GM21367 (cell line): ENCODE measurements around the gene OTOP2.
"Not testable (repeated sequence)": the region's sequence is repeated elsewhere in the genome, so short reads cannot be mapped to it uniquely, and the experiment has no call there.

ENCODE experiments used
- ATAC-seq: cut with Tn5 transposase; IDR thresholded peaks from one replicate; pipeline ENCODE4 v1.9.1; 2021; ENCODE audit not compliant: unreplicated experiment

Gene OTOP2

GRCh38 chr17:74901353-74902135 lies 22.5 kb upstream of the OTOP2 start:
- ATAC-seq: no peak

DNA sequence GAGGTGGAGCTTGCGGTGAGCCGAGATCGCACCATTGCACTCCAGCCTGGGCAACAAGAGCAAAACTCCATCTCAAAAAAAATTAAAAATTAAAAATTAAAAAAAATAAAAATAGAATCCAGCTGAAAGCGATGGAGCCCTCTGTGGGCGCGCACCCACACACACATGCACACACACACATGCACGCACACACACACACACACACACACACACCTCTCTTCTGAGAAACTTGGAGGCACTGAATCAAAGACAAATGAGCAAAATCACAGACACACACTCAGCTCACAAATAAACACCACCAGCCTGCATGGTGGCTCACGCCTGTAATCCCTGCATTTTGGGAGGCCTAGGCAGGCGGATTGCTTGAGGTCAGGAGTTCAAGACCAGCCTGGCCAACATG lies 21.0 kb upstream of the OTOP2 start:
- ATAC-seq: no peak

DNA sequence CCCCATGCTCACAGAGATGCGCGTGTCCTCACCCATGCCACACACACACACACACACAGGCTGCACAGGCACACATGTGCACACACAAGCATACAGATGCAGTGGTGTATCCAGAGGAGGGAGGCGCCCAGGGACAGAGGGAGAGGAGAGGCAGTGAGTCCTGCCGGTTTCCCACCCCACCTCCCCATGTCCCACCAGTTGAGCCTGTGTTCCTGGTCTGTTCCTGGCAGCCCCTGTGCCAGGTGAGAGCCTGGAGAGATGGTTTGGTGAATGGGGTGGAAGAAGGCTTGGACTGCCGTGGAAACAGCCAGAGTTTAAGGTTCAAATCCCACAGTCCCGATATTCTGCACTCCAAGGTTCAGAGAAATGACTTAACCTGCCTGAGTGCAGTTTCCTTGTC lies 20.4 kb upstream of the OTOP2 start:
- ATAC-seq: no peak

DNA sequence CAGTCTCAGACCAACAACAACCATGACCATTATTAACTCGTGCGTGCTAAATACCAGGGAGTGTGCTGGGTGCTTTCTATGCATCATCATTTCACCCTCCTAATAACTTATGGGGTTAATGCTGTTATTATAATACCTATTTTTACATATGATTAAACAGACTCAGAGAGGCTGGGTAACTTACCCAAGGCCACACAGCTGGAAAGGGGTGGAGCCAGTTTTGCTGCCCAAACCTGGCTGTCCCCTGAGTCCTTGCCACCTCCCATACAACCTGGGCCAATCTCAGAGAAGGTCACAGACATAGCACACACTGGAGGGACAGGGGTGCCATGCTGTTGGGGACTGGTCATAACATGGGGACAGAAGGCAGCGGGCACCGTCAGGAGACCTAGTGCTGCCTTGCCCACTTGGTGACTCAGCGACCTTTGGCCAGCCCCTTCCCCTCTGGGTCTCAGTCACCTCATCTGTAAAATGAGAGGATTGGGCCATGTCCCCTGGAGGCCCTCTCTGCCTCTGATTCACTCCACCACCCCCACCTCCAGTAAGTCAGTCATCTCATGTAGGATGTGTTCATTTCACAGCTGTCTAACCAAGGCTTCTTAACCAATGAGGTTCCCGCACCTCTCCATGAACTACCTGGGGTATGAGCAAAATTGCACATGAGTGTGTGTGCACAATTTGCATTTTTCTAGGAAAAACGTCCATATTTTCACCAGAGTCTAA lies 19.2 kb upstream of the OTOP2 start:
- ATAC-seq: no peak

- ATAC-seq: not testable (repeated sequence)
These were observed 17.8 kb upstream of the OTOP2 start for GRCh38 chr17:74906214-74906793.

GRCh38 chr17:74907012-74907411 lies 17.1 kb upstream of the OTOP2 start:
- no peak for ATAC-seq

GRCh38 chr17:74909097-74909496 lies 15.0 kb upstream of the OTOP2 start:
- not testable (repeated sequence) for ATAC-seq

GRCh38 chr17:74911423-74911822 lies 12.7 kb upstream of the OTOP2 start:
- ATAC-seq: not testable (repeated sequence)

- ATAC-seq: no peak
These were observed 7.8 kb upstream of the OTOP2 start for GRCh38 chr17:74916136-74916850.

DNA sequence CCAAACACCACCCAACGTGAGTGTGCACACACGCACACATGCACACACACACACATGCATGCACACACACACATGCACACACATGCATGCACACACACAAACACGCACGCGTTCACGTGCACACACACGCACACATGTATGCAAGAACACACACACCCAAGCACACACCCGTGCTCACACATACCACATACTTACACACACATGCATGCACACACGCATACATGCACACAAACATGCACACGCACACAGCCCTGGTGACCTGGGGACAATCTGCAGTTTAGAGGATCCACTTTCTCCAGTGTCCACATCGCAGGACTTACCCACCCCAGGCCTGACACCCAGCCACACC lies 7.2 kb upstream of the OTOP2 start:
- no peak for ATAC-seq

DNA sequence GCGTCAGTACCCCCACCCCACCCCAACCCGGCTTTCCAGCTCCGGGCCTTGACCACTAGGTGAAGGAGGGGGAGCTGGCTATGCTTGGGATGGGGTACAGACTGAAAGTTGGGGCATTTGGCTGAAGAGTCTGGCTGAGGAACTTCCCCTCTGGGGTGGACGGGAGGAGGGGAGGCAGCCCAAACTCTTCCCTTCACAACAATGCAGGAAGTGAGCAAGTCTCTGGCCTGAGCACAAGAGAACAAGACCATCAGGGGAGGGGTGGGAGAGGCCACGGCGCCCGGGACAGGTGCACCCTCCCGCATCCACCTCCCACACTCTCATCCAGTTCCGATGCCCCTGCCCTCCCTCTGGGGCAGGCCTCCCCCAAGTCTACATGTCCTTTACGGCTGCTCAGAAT lies 6.6 kb upstream of the OTOP2 start:
- no peak for ATAC-seq

DNA sequence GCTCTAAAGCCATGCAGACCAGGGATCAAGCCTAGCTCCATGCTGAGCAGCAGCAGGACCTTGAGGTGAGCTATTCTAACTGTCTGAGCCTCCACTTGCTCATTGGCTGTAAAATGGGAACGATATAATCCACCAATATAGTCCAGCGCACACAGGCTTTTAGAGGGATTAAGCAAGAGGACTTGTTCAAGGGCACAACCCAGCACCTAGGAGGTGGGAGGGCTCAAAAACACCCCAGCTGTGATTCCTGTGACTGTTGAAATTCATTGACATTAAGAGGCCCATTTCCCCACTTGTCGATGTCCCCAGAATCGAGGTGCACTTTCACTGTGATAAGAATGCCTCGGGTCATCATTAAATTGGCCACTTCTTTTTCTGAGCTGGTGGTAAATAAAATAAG lies 5.2 kb upstream of the OTOP2 start:
- no peak for ATAC-seq

DNA sequence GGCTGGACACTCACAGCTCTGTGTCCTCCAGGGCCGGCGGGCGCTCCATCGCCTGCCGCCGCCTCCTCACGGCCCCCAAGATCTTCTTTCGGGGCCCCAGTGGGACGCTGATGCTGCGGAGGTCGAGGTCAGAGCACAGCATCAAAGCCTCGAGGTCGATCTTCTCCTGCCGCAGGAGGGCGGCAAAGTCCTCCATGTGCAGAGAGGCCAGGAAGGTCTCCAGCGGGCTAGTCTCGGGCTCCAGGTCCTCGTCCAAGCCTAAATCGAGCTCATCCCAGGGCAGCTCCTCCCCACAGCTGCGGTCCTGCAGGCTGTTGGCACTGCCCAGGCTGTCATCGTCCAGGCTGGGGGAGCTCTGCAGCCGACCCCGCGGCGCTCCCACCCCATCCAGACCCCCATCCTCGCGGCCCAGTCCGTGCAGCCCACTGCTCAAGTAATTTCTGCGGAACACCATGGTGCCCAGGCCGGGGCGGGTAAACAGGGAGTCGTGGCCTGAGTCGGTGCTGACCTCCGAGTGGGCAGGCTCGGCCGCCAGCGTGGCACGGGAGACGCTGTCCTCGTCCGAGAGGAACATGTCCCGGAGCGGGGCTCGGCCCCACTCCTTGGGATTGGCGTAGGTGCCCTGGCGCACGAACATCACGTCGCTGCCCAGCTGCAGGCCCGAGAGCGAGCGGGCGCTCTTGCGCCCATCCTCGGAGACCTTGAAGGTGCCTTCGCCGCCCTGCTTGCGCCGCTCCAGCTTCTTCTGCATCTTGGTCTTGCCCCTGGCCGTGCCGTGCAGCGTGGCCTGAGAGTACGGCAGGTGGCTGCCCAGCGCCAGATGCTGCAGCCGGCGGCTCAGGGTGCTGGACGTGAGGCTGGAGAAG lies 4.4 kb upstream of the OTOP2 start:
- no peak for ATAC-seq

- no peak for ATAC-seq
These were observed 3.8 kb upstream of the OTOP2 start for GRCh38 chr17:74920306-74920620.

GRCh38 chr17:74920642-74921025 lies 3.4 kb upstream of the OTOP2 start:
- no peak for ATAC-seq

DNA sequence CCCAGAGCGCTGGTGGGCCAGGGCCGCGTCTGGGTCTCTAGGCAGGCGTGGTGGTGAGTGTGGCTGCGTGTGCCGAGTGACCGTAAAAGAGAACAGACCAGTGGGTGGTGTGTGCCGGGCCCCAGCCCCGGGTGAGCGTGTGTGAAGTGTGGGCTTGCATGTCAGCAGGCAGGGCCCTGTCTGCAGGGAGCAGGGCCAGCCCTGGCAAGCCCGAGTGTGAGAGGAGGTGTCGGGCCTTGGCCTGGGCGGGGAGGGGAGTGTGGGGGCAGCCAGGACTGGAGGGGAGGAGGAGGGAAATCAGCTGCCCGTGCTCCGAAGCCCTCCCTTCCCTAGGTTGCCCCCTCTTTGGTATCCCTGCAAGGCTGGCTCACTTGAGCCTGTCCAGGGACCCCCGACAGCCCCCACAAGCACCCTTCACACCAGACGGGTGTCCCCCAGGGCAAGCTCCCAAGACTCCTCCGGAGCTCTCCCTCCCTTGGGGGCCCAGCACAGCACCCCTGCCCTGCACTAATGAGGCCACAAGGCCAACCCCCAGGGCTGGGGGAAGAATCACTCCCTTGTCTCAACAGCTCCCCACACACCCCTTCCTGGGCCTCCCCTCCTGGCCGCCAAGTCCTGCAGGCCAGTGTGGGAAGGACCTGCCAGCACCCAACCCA lies 2.9 kb upstream of the OTOP2 start:
- no peak for ATAC-seq

DNA sequence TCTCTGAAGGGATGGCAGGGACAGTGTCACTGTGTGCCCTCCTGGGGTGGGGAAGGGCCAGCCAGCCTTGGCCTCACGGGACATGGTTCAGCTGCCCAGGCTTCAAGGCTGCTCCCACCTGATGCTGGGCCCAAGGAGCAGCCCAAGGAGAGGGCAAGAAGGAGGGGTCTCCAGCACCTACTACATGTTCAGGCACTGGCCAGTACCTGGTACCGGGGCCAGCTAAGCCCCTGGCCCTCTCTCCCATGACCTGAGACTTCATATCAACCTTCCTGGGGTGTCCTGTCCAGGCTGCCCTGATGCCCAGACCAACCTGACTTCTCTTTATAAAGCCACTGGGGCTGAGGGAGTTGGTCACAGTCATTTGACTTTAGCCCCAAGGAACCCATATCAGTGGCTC lies 2.3 kb upstream of the OTOP2 start:
- ATAC-seq: no peak

- ATAC-seq: no peak
These were observed 1.9 kb upstream of the OTOP2 start for GRCh38 chr17:74922172-74922571.

DNA sequence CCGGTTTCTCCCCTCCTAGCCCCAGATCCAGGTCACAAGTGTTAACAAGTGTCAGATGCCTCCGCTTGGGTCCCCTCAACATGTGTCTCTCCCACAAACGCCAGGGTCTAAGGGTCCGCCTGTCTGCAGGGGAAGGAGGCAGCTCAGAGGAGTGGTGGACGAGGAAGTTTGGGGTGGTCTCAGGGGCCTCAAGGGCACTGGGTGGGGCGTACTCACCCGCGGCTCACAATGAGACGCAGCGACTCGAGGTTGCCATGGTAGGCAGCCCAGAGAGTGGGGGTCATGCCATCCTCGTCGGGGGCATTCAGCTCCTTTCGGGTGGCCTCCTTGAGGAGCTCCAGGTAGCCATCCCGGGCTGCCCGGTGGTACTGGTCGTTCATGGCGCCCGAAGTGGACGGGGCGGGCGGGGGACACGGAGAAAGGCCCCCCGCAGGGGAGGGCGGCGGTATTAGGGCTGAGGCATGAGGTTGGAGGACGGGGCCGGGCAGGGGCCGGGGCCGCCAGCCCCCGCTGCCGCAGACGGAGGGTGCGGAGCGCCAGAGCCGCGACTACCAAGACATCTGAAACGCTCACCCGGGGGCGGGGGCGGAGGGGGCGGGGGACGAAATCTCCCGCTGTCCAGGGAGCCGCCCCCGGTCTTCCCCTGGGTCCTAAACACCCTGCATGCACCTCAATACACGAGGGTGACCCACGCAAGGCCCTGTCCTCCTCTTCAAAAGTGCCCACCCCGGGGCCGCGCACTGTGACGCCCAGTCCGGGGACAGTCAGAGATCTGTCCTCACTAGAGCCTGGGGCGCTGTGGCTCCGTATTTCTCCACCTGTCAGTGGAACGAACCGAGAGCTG lies 1.2 kb upstream of the OTOP2 start, which contains the start of gene USH1G:
TSS of gene USH1G (minus strand) at position 562 of the 844 bp plus-strand sequence. CDS start at position 380, 182 bp downstream.
- no peak for ATAC-seq
